GM12864 (cell line): ENCODE measurements around the gene IMP3.
A peak's percentile ranks its signal among the peaks of the same experiment; 100 is the strongest.
"Not testable (repeated sequence)": the region's sequence is repeated elsewhere in the genome, so short reads cannot be mapped to it uniquely, and the experiment has no call there.

Source experiments
- DNase-seq: peaks from one replicate; pipeline ENCODE4 v3.0.0-alpha.2; 2011; ENCODE audit warnings: low read depth
- H3K4me3 ChIP-seq: 2 replicates; pipeline ENCODE4 v1.5.1; 2011; ENCODE audit warnings: mild to moderate bottlenecking, low read depth, low read length, control low read depth
- TF ChIP-seq, protein P1 (sequence below): IDR thresholded peaks from 2 replicates; pipeline ENCODE4 v1.5.1; 2011; ENCODE audit warnings: low read depth, mild to moderate bottlenecking, moderate library complexity, low read length, control low read depth, inconsistent platforms; ENCODE audit errors: missing control alignments

Gene IMP3

GRCh38 chr15:75641603-75642002 lies 1.6 kb upstream of the IMP3 start:
- no peak for DNase-seq
- TF ChIP-seq, protein P1, sequence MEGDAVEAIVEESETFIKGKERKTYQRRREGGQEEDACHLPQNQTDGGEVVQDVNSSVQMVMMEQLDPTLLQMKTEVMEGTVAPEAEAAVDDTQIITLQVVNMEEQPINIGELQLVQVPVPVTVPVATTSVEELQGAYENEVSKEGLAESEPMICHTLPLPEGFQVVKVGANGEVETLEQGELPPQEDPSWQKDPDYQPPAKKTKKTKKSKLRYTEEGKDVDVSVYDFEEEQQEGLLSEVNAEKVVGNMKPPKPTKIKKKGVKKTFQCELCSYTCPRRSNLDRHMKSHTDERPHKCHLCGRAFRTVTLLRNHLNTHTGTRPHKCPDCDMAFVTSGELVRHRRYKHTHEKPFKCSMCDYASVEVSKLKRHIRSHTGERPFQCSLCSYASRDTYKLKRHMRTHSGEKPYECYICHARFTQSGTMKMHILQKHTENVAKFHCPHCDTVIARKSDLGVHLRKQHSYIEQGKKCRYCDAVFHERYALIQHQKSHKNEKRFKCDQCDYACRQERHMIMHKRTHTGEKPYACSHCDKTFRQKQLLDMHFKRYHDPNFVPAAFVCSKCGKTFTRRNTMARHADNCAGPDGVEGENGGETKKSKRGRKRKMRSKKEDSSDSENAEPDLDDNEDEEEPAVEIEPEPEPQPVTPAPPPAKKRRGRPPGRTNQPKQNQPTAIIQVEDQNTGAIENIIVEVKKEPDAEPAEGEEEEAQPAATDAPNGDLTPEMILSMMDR = no peak

GRCh38 chr15:75641179-75641503 lies 1.1 kb upstream of the IMP3 start:
- DNase-seq = no peak
- TF ChIP-seq, protein P1 = no peak
- peak overlapping the region; percentile 73; the same call in 1 of the 2 replicates for H3K4me3 ChIP-seq

More at GRCh38 chr15:75641603-75642002, 1.6 kb upstream of the IMP3 start:
- no peak overlapping the region for H3K4me3 ChIP-seq

DNA sequence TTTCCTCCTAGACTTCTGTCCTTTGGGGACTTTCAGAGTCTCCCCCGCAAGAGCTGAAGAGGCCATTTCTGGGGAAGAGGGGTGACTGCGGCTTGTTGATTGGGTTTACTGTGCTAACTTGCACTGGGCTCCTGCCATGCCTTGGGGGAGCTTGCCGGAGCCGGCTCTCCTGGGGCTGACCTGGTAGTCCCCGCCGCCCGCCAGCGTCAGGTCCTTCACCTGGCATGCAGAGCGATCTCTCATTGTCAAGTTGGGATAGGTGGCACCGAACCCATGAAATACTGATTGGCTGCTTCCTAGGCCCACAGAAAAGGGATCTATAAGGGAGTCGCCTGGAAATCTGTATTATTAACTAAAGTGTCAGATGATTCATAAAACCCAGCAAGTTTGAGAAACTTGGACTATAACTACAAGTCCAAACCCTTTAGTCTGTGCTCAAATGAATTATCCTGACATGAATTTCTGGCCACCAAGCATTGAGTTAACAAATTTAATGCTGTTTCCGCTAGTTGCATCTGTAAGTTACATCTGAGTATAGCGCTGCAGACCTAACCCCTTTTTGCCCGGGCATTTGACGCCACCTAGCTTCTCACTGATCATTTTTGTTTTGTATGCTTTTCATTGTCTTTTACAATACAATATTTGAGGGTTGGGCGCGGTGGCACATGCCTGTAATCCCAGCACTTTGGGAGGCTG lies 607 bp upstream of the IMP3 start:
- TF ChIP-seq, protein P1 = peak; percentile 36
- peak overlapping the region; percentile 73 for H3K4me3 ChIP-seq
- DNase-seq = no peak

GRCh38 chr15:75639191-75639708 lies 774 bp downstream of the IMP3 start:
- DNase-seq = no peak
- TF ChIP-seq, protein P1 = no peak

GRCh38 chr15:75637245-75638009 lies 2.6 kb downstream of the IMP3 start:
- TF ChIP-seq, protein P1 = no peak
- DNase-seq = no peak
- peak overlapping the region; percentile 73; the same call in 1 of the 2 replicates for H3K4me3 ChIP-seq

More at GRCh38 chr15:75639191-75639708, 774 bp downstream of the IMP3 start:
- peak overlapping the region; percentile 73 for H3K4me3 ChIP-seq

DNA sequence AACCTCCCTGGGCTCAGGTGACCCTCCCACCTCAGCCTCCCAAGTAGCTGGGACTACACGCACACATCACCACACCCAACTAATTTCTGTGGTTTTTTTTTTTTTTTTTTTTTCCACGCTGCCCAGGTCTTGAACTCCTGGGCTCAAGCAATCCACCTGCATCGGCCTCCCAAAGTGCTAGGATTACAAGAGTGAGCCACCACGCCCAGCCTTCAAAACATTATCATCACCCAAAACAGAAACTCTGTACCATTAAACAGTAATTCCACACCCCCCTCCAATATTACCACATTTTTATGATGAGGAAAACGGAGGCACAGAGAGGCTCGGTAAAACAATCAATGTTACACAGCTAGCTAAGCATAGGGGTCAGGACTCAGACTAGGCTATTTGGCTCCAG lies 4.0 kb downstream of the IMP3 start:
- TF ChIP-seq, protein P1 = no peak
- no peak for DNase-seq
- H3K4me3 ChIP-seq = no peak overlapping the region

DNA sequence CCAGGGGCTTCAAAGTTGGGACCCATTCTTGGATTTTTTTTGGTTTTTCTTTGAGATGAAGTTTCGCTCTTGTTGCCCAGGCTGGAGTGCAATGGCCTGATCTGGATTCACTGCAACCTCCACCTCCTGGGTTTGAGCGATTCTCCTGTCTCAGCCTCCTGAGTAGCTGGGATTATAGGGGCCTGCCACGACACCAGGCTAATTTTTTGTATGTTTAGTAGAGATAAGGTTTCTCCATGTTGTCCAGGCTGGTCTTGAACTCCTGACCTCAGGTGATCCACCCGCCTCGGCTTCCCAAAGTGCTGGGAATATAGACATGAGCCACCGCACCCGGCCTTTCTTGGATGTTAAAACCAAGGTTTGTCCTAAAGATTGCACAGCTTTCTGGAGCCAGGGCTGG lies 6.1 kb downstream of the IMP3 start:
- H3K4me3 ChIP-seq, DNase-seq: not testable (repeated sequence)
